Mononuclear cell (primary cell): ENCODE results near the gene AUTS2. TPM values are rescaled to one million over a fixed set of nuclear protein-coding genes. Genes with fewer than 3 reads are reported as not detected.
"Not testable (repeated sequence)": the region's sequence is repeated elsewhere in the genome, so short reads cannot be mapped to it uniquely, and the experiment has no call there.

ENCODE experiments used
- H3K27me3 ChIP-seq: 2 replicates; pipeline ENCODE4 v1.6.0; 2011; ENCODE audit warnings: low read length, control low read depth; ENCODE audit not compliant: insufficient read depth
- H3K4me1 ChIP-seq: 2 replicates; pipeline ENCODE4 v1.5.1; 2011; ENCODE audit warnings: mild to moderate bottlenecking, low read length, control low read depth; ENCODE audit not compliant: insufficient read depth
- H3K4me3 ChIP-seq: 2 replicates; pipeline ENCODE4 v1.5.1; 2011; ENCODE audit warnings: mild to moderate bottlenecking, low read length, moderate library complexity
- H3K9me3 ChIP-seq: 2 replicates; pipeline ENCODE4 v1.5.1; 2011; ENCODE audit warnings: low read depth, mild to moderate bottlenecking, control low read depth, low read length
- total RNA-seq: library from RNA; depleted of rRNA; stranded (reverse); fragments of >200 nt; gene quantifications from one replicate; pipeline ENCODE4 v1.2.3, GENCODE V29; 2012

Gene AUTS2
- total RNA-seq, 1 donor: 16.5 TPM

DNA sequence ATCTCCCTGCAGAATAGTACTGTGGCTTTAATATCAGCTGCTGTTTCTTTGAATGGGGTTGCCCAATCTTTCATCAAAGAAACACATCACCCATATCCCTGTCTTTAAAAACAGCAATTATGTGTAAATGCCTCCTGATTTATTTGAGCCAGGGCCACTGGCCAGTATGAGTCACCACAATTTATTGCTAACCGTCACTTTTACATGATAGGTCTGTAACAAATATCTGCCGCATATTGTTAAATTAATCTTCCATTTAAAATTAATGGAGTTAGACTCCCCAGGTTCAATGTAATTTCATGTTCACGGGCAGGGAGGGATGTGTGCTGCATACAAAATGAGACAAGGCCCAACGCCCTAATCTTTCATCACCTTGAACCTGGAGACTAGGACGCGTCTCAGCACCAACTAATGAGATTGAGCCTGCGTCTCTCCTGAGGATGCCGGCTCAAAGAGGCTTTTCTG, 673.4 kb downstream of the AUTS2 start:
- Histone ChIP-seq H3K4me3 (no peak overlapping the region), H3K4me1 (no peaks in the 10 kb centered on the region), H3K9me3 (no peaks in the 10 kb centered on the region), H3K27me3 (no peaks in the 10 kb centered on the region)

DNA sequence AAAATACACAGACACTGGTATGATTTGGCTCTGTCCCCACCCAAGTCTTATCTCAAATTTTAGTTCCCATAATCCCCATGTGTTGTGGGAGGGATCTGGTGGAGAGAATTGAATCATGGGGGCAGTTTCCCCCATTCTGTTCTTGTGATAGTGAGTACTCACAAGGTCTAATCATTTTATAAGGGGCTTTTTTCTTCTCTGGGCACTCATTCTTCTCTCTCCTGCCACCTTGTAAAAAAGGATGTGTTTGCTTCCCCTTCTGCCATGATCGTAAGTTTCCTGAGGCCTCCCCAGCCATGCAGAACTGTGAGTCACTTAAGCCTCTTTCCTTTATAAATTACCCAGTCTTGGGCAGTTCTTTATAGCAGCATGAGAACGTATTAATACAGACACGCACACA, 677.3 kb downstream of the AUTS2 start:
- H3K27me3 ChIP-seq, H3K4me1 ChIP-seq, H3K4me3 ChIP-seq, H3K9me3 ChIP-seq: not testable (repeated sequence)

DNA sequence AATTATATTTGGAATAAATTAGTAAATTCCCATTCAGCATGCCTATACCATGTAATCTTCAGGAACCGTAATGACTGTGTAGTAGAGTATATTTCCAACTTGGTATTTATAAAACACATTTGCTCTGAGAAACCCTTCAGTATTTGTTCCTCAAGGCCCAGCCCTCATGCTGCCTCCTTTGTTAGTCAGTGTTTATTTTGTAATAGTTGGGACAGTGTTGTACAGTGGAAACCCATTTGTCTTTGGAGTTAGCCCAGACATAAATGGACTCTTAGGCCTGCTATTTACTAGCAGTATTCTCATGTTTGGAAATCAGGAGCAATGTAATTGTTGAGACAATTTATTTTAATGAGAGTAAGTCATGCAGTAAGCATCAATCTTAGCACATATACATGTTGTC, 686.9 kb downstream of the AUTS2 start:
- H3K4me1 ChIP-seq: no peaks in the 10 kb centered on the region
- H3K27me3 ChIP-seq: no peaks in the 10 kb centered on the region
- H3K4me3 ChIP-seq: no peak overlapping the region
- no peaks in the 10 kb centered on the region for H3K9me3 ChIP-seq

DNA sequence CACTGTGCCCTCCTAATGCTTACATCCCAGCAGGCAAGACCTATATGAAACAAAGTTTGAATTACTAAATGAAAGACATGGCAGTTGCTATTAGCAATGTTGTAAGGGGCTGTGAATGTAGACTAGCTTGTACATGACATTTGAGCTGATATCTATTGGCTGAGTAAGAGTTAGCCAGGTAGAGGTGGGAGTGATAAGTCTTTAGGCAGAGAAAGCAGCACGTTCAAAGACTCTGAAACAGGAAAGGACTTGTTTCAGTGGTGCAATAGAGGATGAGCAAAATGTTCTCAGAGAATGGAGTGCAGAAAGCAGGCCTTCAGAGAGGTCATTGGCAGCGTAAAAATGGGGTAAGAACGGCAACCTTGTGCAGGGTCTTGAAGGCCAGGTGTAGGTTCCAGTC, 687.6 kb downstream of the AUTS2 start:
- H3K27me3 ChIP-seq: no peaks in the 10 kb centered on the region
- no peak overlapping the region for H3K4me3 ChIP-seq
- no peaks in the 10 kb centered on the region for H3K9me3 ChIP-seq
- no peaks in the 10 kb centered on the region for H3K4me1 ChIP-seq

DNA sequence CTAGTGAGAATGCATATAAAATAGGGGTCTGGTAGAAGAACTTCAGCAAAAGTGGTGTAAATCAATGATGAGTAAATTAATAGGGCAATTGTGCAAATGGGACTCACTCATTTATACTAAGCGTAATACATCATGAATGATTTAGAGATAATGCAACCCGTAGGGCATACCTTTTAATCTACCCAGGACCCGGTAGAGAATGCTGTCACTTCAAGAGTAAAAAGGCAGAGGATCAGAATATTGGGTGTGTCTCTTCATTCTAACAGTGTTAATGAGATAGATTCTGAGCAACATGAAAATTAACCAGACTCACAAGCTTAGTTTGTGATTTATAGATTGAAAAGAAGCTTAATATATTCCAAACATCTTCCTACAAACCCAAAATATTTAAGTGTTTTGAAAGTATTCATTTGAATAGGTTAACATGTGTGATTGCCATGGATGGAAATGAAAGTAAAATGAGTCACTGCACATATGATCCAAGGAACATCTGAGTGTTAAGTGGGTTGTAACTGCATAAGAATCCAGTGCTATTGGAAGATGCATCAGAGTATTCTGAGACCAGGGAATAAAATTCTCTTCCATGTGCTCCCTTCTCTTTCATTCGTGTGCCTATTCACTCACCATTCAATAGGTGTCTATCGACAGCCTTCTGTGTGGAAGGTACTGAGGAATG, 690.6 kb downstream of the AUTS2 start:
- Histone ChIP-seq H3K9me3 (no peaks in the 10 kb centered on the region), H3K4me3 (no peak overlapping the region), H3K4me1 (no peaks in the 10 kb centered on the region), H3K27me3 (no peaks in the 10 kb centered on the region)

DNA sequence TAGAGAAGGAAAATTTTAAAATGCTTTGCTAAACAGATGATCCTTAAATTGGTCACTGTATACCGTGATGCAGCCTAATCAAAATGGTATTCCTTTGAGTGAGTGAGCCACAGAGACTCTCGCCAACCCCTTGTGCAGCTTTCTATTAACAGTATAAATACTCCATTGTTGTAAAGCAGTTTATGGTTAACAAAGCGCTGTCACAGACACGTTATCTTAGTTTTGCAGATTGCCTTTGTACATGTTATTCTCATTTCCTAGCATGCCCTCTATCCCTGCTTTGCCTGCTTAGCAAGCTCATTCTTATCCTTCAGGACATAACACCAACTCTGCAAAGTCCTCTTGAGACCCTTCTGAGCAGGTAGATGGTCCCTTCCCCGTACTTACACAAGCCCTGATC, 694.4 kb downstream of the AUTS2 start:
- Histone ChIP-seq H3K9me3 (no peaks in the 10 kb centered on the region), H3K27me3 (no peaks in the 10 kb centered on the region), H3K4me1 (no peaks in the 10 kb centered on the region), H3K4me3 (no peak overlapping the region)

DNA sequence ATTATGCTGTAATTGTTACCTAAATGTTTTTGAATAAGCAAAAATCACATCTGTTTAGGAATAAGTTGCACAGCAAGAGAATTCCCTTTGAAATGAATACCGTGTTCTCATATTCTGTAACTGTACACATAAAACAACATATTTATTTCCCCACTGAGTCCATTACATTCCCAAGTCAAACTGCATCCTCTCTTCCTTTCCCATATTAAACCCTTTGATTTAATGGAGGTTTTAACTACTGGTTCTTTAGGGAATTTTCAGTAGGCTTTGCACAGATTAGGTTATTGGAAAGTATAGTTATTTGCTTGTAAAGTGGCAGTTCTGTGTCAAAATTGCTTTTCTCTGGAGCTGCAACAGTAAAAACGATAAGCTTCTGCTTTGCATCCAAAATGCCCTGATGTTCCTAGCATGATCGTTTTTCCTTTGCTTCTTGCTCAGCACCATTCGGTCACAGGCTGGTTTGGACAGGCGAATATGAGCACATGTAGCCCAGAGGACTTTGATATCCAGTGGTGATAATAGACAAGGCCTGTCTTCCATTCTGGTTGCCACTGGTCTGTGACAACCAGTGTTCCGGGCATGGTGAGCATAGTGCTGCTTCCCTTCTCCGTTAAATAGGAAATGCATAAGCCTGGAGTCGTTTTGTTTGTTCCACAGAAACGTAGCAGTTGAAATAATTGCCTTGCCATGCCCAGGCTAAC, 696.1 kb downstream of the AUTS2 start:
- no peaks in the 10 kb centered on the region for H3K27me3 ChIP-seq
- no peak overlapping the region for H3K4me3 ChIP-seq
- no peaks in the 10 kb centered on the region for H3K4me1 ChIP-seq
- H3K9me3 ChIP-seq: no peaks in the 10 kb centered on the region

DNA sequence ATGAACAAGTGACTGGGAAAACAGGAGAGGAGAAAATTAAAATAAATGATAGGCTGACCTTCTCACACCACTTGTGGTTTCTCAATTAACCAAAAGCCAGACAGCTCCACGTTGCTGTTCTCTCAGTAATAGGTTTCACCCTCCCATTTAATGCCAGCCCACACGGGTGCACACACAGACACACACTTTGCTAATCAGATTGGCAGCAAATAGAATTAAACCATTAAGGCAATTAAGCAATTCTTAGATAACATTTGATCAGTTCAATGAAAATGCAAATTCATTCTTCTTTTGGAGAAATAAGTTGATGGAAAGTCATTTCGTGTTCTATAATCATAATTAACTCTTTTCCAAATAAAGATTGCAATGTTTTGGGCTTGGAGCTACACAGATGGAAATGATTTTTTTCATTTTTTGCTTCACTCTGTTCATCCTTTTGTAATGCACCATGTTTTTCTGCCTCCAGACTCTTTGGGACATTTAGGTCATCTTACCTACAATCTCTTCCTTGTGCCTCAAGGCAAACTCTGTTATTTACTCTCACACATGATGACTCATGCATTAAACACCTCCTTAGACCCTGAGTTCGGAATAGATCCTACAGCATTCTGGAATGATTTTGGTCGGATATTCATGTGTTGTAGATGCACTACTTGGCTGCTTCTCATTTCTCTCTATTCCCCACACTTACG, 700.7 kb downstream of the AUTS2 start:
- H3K9me3 ChIP-seq: no peaks in the 10 kb centered on the region

DNA sequence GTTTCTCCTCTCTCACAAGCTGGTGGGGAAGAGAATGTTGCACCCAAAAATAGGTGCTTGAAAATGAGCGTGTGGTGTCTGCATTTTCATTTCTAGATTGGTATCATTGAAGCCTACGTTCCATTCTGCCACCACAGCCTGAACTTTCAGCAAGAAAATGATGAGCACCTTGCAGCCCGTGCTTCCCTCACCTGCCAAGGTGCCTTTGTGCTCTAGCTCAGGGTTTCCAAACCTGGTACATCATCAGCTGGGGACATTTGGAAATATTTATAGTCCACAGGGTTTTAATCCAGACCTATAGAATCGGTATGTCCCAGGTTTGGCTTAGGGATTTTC, 701.2 kb downstream of the AUTS2 start:
- Histone ChIP-seq H3K4me3 (no peak overlapping the region), H3K4me1 (no peaks in the 10 kb centered on the region), H3K9me3 (no peaks in the 10 kb centered on the region), H3K27me3 (no peaks in the 10 kb centered on the region)

More for the DNA sequence above, 700.7 kb downstream of the AUTS2 start:
- no peaks in the 10 kb centered on the region for H3K27me3 ChIP-seq
- no peaks in the 10 kb centered on the region for H3K4me1 ChIP-seq
- H3K4me3 ChIP-seq: no peak overlapping the region

DNA sequence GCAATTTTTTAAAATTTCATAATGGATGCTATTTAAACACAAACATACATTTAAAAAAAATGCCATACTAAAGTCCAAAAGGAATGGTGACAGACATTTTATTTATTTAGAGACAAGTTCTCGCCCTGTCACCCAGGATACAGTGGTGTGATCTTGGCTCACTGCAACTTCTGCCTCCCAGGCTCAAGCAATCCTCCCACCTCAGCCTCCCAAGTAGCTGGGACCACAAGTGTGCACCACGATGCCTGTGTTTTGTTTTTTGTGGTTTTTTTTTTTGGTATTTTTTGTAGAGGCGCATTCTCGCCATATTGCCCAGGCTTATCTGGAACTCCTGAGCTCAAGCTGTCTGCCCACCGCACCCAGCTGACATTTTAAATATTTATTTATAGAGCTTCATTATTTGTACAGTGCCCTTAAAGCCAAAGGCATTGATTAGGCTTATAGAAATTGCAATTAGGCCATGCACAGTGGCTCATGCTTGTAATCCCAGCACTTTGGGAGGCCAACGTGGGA, 703.5 kb downstream of the AUTS2 start:
- H3K4me3 ChIP-seq: no peak overlapping the region
- no peaks in the 10 kb centered on the region for H3K4me1 ChIP-seq
- no peaks in the 10 kb centered on the region for H3K9me3 ChIP-seq
- H3K27me3 ChIP-seq: no peaks in the 10 kb centered on the region

DNA sequence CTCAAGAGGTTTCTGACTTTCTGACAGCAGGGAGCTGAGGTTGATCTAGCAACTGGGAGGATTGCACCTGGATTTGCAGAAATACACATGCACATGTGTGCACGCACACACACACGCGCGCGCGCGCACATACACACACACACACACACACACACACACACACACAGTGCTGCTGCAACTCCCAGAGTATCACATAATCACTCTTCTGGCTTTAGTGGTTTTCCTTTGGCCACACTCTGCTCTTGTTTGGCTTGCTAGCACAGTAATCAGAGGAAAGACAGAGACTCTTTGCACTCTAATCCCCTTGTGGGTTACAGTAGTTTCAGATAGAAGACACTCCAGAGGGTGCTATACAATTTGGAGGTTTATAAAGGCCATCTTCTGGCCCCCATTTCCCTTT, 705.0 kb downstream of the AUTS2 start:
- no peak overlapping the region for H3K4me3 ChIP-seq
- H3K4me1 ChIP-seq: no peaks in the 10 kb centered on the region
- no peaks in the 10 kb centered on the region for H3K9me3 ChIP-seq
- no peaks in the 10 kb centered on the region for H3K27me3 ChIP-seq

DNA sequence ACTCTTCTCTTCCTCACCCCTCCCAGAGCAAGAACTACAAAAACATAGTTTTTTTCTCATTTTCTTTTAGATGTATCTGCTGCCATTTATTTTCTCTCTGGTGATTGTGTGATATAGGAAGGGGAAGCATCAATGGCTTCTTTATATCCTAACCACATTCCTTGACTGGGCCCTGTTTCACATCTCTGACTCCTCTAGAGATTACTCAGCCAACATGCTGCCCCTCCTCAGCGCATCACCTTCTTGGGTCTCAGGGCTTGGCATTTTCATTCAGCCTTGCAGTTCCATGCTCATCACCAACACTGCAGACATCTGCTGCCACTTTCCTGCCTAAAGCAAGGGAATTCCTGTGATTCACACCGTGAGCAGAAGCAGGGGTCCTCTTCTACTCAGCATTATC, 705.5 kb downstream of the AUTS2 start:
- H3K27me3 ChIP-seq: no peaks in the 10 kb centered on the region
- no peak overlapping the region for H3K4me3 ChIP-seq
- H3K4me1 ChIP-seq: no peaks in the 10 kb centered on the region
- H3K9me3 ChIP-seq: no peaks in the 10 kb centered on the region

DNA sequence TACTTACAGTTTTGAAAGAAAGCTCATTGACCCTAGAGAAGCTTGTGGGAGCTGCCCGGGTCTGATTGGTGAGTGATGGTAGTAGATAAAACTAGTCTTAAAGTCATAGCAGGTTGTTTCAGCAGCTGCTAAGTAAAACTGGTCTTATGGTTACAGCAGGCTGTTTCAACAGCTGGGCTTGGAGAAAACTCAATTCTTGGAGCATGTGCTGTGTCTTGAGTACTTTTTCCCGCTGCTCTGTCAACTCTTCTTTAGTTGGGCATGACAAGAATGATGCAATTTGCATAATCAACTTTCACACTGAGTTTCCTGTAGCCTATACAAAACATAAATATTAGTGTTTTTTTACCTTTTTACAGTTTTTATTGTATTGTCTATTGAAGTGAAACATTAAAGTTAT, 707.9 kb downstream of the AUTS2 start:
- H3K4me3 ChIP-seq: no peak overlapping the region
- no peaks in the 10 kb centered on the region for H3K4me1 ChIP-seq
- H3K27me3 ChIP-seq: no peaks in the 10 kb centered on the region
- no peaks in the 10 kb centered on the region for H3K9me3 ChIP-seq

DNA sequence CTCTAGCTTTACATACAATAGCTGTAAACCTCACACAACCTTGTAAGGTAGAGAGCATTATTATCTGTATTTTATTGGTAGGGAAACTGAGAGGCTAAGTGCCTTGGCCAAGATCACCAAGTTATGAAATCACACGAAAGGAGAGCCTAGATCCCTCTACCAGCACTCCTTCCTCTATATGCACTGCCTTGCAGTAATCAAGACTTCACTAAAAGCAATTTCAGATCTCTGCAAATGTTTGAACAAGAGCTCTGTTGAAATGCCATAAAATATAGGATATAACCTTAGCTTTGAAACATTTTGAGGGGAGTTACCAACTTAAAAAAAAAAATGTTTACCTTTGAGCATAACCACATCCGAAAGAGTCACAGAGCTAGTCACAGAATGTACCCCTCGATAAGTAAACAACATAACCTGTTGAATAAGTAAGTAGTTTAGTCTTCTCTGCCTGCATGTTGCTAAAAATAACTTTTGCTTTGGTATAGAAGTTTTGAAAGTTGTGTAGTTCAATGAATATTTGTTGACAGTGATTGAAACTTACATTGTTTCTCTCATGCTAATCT, 709.4 kb downstream of the AUTS2 start:
- Histone ChIP-seq H3K27me3 (no peaks in the 10 kb centered on the region), H3K4me1 (no peaks in the 10 kb centered on the region), H3K4me3 (no peak overlapping the region), H3K9me3 (no peaks in the 10 kb centered on the region)

DNA sequence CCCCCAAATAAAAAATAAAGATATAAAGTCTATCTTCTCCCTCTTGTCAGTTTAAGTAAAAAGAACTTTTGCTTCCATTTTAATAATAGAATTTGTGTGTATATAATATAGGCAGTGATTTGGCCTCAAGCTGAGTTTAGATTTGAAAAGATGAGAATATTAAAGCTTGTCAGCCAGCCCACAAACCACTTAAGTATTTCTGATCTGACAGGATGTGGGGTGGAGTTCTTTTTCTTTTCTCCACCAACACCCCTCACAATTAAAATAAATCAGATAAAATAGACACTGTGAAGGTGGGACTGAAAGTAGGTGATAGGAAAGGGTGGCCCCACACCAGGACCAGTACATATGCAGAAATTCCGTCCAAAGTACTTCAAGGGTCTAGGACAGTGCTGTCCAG, 714.1 kb downstream of the AUTS2 start:
- no peak overlapping the region for H3K4me3 ChIP-seq
- no peaks in the 10 kb centered on the region for H3K27me3 ChIP-seq
- H3K4me1 ChIP-seq: no peaks in the 10 kb centered on the region
- no peaks in the 10 kb centered on the region for H3K9me3 ChIP-seq
